Cardiac fibroblast (primary cell): ENCODE measurements around the gene TM9SF1.
A peak's percentile ranks its signal among the peaks of the same experiment; 100 is the strongest.

Source experiments
- DNase-seq, 2 donors: peaks; one replicate each; pipeline versions ENCODE4 v3.0.0 to v3.0.0-alpha.2; 2010; ENCODE audit warnings: low read depth in 2 of 2
- H3K4me3 ChIP-seq, 2 donors: replicated peaks in 1 of 2; 1 replicate in 1 of 2; 2 replicates in 1 of 2; pipeline ENCODE4 v1.5.1; 2011; ENCODE audit warnings: low read depth in 2 of 2, low read length in 2 of 2, mild to moderate bottlenecking in 2 of 2, moderate library complexity in 1 of 2
- CTCF ChIP-seq: IDR thresholded peaks from one replicate; pipeline ENCODE4 v1.5.1; 2011; ENCODE audit warnings: low read depth, mild to moderate bottlenecking, low read length, inconsistent platforms

The TM9SF1 gene

DNA sequence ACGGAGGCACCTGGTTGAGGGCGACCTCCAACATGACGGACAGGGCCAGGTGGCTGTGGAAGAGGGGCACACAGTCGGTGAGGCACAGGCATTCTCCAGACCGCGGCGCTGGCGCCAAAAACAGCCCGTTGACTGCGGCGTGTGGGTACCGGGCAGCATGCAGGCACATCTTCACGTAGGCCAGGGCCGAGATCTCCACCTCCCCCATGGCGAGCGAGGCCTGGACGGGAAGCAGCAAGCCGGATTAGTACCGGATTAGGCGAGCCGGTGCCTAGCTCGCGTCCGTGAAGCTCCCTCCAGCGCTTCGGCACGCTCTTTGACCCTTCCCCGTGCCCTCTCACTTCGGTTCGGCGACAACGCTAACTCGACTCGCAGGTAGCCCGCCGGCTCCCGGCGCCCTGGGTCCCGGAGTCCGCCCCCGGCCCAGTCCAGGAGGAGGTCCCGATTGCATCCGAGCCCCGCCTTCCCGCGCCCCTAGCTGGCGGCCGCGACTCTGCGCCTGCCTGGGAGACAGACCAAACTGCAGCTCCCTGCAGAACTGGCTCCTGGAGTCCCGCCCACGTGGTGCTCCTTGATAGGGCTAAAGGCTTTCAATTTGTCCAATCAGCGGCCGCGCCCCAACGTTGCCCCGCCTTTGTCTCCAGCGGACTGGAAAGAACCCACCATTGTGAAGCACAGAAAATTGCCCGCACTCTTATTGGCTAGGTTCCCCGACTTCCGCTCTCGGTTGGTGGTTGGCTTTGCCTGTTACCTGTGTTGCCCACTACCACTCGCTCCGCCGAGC lies 54.0 kb downstream of the TM9SF1 start, which contains the start of gene EMC9:
TSS of gene EMC9 (minus strand) at position 495 of the 784 bp plus-strand sequence. CDS start at position 208, 287 bp downstream.
- DNase-seq: peak; percentile 99
- peak within 1 kb of the TSS; percentile 80 to 94 for H3K4me3 ChIP-seq
- peak; percentile 55 for TF ChIP-seq CTCF

GRCh38 chr14:24139272-24139934 lies 55.8 kb downstream of the TM9SF1 start:
- H3K4me3 ChIP-seq: peak overlapping the region in 1 of 2 donors; percentile 94
- DNase-seq: no peak
- TF ChIP-seq CTCF: no peak
